ENCODE results near the gene GSS.

DNA sequence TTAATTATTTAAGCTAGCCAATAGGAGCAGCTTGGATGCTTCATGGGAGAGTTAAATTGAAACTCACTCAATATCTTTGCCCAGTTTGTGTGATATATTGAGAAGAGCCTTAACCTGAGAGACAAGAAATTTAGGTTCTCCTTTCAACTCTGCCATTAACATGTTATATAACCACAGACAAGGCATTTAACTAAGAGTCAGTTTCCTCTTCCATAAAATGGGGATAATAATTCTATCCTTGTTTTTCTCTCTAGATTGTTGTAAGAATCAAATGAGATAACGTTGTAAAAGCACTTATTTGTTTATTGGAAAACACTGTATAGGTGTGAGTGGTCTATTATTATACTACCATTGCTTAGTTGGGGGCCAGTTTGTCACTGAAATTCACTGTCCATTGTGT lies 71.3 kb downstream of the GSS start:
- TF ChIP-seq, protein P1, sequence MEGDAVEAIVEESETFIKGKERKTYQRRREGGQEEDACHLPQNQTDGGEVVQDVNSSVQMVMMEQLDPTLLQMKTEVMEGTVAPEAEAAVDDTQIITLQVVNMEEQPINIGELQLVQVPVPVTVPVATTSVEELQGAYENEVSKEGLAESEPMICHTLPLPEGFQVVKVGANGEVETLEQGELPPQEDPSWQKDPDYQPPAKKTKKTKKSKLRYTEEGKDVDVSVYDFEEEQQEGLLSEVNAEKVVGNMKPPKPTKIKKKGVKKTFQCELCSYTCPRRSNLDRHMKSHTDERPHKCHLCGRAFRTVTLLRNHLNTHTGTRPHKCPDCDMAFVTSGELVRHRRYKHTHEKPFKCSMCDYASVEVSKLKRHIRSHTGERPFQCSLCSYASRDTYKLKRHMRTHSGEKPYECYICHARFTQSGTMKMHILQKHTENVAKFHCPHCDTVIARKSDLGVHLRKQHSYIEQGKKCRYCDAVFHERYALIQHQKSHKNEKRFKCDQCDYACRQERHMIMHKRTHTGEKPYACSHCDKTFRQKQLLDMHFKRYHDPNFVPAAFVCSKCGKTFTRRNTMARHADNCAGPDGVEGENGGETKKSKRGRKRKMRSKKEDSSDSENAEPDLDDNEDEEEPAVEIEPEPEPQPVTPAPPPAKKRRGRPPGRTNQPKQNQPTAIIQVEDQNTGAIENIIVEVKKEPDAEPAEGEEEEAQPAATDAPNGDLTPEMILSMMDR (IDR thresholded peaks at IDR 0.05), result no peak
- TF ChIP-seq POLR2A (IDR thresholded peaks at IDR 0.05), result no peak

Data from testis (tissue), 2 donors.